T-helper 1 cell (primary cell): Measurements from ENCODE around the gene CALHM2.

Experiments used
- DNase-seq, 5 donors: peaks; one replicate each; pipeline ENCODE4 v3.0.0-alpha.2; 2012 to 2020

CALHM2 gene

DNA sequence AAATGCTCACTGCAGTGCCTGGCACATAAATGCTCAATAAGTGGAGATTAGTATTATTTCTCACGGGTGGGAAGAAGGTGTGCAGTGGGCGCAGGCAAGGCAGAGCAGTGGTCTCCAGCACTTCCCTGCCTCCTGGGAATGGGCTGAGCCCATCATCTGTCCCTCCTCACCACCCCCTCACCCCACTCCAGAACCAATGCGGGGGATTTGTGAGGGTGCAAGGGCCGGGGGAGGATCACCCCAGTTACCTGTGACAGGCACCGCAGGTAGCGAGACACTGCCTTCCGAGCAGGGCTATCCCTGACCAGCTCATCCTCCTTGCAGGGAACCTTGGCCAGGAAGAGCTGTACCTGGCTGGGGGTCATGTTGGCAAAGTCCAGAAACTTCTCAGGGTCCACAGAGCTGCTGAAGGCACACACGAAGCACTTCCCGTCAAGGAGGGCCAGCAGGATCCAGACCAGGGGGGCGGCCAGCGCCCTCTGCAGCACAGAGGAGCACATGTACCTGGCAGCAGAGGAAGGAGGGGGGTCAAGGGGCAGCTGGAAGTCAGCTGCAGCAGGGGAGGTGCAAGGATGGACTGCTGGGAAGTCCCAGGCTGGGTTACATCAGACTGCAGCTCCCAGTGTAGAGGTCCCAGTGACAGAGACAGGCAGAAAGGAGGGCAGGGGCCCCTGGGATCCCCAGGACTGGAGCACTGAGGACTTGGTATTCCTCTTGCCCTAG lies 24.0 kb upstream of the CALHM2 start:
- DNase-seq = peak in 1 of 5 donors; percentile 52

DNA sequence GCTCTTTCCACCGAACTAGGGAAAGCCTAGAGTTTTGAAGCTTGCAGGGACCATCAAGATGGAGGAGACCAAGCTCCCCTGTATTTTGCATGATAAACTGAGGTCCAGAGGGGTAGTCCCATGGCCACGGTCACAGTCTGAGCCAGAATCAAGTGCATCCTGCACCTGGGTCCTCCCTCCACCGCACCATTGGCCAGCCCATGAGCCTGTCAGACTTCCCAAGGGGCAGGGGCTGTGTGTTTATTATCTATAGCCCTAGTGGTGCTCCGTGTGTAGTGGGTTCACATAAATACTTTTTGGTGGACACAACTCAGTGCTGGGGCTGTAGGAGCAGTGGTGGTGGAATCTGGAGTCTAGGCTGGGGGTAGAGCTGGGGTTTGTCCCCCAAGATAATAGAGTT lies 23.3 kb upstream of the CALHM2 start:
- DNase-seq = no peak

DNA sequence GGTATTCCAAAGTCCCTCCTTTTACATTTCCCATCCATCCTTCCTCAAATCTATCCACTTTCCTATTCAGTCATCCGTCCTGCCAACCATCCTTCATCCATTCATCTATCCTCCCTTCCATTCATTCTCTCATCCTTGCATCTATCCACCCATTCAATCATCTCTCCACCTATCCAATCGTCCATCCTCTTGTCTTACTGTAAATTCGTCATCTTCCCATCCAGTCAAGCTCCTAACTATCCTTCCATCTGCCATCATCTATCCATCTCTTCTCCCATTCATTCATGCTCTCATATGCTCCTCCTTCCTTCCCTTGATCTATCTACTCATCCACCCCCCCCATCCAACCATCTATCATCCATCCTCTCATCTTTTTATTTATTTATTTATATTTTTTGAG lies 21.9 kb upstream of the CALHM2 start:
- DNase-seq = no peak

DNA sequence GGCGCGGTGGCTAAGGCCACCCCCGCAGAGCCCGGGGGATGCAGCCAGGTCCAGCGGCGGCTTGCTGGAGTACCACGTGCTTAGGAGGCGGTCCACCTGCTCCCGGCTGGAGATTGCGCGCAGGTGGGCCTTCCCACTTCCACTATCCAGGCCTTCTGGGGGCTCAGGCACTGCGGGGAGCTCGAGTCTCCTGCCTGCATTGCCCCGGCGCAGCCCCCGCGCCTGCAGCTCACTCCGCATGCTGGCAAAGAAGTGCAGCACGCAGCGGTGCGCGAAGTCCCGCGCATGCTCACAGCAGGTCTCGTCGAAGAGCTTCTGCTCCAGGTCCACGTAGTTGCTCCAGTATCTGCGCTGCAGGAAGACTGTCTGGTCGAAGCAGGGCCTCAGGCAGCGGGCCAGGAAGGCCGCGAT lies 21.1 kb upstream of the CALHM2 start:
- DNase-seq = no peak

DNA sequence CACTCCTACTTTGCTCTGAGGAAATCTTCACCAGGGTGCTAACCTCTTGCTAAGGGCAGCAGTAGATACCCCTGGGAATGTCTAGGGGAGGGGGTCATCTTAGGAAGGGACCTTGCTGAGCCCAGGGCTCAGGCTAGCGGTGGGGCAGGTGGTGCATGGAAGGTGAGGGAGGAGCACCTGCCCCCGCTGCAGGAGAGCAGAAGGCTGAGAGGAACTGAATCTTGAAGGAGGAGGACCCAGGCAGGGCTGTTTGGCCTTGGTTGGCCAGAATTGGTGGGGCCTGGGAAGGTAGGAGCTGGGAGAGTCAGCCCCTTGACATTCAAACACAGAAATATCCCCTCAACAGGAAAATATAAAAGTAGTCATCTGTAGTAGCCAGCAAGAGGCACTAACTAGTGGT lies 19.8 kb upstream of the CALHM2 start:
- no peak for DNase-seq

DNA sequence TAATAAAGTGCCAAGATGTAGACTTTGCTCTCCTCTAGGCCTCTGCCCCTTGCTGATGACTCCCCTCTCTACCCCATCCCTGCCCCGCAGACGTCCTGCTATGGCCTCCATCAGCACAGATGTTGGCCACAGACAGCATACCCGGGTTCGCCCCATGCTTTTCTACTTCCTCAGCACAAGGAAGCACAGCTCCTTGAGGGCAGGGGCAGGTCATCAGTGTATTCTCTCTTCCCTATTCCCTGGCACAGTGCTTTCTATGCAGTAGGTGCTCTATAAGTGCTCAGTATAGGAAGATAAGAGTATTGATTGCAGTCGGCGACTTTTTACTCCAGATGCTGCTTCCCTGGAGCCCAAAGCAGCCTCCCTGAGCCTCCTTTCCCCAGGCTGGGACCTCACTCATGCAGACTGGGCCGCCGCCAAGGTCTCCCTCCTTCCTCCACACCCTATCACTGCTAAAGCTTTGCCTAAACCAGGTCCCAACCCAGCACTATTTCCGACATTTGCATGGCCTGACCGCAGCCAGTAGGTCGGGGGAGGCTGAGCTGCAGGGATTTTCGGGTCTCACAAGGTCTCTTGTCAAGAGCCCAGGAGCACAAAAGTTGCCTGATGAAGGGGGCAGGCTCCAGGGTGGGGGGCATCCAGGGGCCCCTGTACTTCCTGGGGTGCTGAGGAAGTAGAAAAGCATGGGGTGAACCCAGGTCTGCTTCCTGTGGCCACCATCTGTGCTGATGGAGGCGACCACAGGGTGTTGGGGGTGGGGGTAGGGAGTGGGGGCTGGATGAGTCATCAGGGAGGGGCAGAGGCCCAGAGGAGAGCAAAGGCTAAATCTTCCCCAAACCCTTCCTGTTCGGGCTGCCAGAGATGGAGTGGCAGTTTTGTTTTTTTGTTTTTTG lies 18.8 kb upstream of the CALHM2 start:
- DNase-seq = peak; percentile 31 to 94 (median 52)

DNA sequence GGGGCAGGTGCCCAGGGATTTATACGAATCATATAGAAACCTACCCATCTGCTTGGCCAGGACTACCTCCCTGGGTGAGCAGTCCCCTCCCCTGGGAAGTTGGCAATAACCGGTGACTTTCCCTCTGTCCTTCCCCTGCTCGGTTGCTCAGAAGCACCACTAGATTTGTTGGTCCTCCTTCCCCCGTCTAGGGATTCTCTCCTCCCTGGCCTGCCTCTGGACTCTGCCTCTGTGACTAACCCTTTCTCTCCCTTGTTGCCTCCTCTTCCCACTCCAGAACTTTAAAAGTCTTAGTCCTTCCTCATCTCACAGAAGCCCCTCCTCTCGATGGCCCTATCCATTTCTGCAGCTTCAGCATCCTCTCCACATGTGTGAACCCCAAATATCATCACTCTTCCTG lies 17.0 kb upstream of the CALHM2 start:
- no peak for DNase-seq

DNA sequence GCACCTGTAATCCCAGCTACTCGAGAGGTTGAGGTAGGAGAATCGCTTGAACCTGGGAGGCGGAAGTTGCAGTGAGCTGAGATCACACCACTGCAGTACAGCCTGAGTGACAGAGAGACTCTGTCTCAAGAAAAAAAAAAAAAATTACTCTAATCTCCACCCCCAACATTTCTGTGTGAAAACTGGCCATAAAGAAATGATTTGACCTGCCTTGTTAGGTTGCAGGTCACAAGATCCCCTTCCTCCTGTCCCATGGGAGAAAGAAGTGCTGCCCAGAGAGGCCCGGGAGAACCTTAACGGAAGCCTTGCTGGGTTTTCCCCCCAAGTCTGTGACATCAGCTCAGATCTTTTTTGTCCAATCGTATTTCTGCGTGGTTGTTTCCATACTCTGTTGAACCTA lies 15.2 kb upstream of the CALHM2 start:
- no peak for DNase-seq

DNA sequence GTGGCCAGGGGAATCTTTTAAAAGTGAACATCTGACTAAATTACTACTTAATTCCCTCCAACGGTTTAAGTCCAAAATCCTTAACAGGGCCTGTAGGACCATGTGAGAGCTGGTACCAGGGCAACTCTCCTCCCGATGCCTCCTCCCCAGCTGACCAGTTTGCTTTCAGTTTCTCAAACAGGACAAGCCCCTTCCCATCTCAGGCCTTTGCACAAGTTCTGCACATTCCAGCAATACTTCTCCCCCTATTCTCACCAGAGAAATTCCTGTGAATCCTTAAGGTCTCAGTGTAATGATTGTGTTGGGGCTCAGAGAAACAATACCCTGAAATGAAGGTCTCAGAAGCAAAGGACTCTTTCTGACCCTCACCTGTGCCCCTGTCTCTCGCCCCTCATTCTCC lies 14.6 kb upstream of the CALHM2 start:
- no peak for DNase-seq

DNA sequence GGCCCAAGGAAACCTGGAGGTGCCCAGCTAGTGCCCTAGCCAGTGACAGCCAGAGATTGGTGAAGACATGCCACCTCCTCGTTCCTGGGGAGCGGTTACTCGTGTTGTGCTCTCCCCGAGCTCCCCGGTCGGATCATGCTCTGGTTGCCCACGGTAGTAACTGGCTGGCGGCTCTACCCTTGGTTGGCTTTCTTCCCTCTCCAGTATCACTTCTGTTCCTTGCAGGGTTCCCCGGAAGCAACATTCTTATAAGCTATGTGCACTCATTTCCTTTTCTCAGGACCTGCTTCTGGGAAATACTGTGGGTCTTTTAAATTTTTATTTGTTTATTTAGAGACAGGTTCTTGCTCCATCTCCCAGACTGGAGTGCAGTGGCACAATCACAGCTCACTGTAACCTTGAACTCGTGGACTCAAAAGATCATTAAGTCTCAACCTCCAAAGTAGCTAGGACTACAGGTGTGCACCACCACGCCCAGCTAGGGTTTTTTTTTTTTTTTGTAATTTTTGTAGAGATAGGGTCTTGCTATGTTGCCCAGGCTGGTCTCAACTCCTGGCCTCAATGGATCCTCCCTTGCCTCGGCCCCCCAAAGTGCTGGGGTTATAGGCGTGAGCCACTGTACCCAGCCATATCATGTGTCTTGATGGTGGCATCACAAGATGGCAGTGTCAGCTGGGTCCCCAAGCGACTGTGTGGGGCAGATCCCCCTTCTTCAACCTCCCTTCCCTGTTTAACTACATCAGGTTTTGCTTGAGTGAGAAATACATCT lies 13.4 kb upstream of the CALHM2 start:
- no peak for DNase-seq

DNA sequence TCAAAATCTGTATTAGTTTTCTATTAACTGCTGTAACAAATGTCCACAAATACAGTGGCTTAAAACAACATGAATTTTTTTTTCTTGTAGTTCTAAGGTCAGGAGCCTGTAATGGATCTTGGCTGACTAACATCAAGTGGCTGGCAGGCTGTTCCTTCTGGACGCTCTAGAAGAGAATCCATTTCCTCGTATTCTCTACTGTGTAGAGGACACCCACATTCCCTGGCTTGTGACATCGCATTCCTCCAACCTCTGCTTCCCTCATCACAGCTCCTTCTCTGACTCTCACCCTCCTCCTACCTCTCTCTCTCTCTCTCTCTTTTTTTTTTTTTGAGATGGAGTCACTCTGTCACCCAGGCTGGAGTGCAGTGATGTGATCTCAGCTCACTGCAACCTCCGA lies 11.3 kb upstream of the CALHM2 start:
- no peak for DNase-seq

DNA sequence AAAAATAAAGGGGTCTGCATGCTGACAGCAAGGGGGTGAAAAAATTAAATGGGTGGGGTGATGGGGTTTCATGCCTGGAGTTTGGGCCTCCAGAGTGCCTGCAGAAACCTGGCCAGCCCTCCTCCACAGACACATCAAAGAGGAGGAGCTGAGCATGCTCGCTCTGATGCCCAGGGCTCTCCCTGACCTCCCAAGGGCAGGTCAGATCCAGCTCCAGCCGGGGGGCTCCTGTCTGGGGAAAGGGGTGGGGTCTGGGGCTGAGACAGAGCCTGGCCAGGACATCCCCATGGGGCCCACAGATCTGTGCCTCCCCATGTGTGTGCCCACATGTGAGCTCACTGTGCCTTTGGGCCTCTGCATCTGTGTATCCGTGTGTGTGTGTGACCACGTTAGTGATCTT lies 7.4 kb upstream of the CALHM2 start:
- DNase-seq = no peak

DNA sequence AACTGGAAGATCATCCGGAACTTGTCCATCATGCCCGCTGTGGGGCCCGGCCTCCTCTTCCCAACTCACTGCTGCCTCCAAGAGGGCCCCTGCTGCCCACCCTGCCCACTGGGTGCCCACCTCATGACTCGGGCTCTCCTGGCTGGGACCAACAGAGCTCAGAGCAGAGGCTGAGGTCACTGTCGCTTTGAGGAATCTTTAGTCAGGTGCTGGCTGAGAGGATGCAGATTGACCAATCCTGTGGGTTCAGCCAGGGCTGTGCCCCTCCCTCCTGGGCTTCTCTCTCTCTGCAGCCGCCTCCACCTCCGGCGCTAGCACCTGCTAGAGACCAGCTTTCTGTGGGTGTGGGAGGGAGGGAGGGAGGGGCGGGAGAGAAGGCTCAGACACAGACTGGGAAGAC lies 6.5 kb upstream of the CALHM2 start, which contains the start of gene CALHM1:
CALHM1 (minus strand) TSS at position 181 of the 400 bp plus-strand sequence; CDS start at position 32, 149 bp downstream.
- peak in 1 of 5 donors; percentile 21 for DNase-seq

DNA sequence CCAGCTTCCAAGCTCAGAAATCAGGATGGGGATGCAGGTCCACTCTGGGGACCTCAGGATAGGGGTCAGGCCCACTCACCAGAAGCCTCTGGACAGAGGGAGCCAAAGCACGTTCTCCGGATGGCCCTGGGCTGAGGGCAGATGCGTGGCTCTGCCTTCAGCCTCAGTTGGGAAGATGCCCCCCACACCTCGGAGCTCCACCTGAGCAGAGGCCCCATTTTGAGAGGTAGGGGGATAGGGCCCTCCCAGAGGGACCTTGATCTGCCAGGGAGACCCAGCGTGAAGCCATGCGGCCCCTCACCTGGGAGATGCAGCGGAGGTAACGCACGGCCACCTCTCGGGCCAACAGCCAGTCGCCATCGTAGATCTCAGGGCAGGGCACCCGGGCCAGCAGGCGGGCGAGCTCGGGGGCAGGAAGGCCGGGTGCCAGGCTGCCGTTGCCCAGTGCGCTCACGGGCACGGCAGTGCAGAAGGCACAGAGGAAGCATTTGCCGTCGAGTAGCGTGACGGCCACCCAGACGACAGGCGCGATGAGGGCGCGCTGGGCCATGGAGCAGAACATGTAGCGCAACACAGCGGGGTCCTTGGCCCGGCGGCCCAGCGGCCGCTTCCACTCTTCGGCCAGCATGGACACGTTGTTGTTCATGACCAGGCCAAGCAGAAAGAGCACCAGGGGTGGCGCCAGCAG lies 5.9 kb upstream of the CALHM2 start:
- no peak for DNase-seq

DNA sequence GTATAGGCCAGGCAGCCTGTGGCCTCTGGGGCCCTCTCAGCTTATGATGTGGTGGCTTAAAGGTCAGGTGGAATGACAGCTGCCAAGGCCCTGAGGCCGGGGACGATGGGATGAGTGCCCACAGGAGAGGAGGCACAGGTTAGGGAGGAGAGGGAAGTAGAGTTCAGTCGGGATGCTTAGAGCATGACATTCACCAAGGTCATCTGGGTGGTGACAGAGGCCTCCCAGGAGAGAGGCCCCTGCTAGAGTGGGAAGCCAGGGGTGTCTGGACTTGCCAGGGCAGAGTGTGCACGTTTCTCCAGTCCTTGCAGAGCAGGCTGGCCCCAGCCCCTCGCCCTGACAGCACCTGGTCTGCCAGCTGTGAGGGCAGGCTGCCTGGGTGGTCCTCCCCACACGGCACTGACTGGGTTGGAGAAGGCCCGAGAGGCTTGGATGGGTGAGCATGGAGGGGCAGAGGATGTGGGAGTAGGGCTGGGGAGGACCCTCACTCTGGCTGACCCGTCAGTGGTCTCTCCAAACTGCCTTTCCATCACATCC lies 5.1 kb upstream of the CALHM2 start:
- DNase-seq = no peak

DNA sequence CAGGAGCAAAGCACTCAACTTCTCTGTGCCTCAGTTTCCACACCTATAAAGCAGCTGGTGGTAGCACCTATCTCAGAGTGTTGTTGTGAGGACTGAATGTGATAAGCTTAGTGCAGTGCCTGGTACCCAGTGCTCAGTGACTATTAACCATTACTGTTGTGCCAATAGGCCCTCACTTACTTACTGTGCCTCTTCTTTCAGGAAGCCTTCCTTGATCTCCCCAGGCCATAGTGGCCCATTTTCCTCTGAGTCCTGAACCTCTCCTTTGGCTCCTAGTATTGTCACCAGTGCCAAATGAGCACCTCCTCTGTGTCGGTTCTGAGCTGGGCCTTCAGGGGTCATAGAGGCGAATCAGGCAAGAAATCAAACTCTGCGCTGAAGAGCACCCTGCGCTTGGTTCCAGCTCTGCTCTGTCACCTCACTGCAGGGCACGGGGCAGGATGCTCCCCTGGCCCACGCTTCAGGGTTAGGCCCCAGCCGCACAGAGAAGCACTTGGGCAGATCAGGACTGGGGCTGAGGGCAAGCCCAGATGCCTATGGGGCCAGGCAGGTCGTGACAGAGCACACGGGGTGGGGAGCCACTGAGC lies 4.0 kb upstream of the CALHM2 start:
- no peak for DNase-seq

DNA sequence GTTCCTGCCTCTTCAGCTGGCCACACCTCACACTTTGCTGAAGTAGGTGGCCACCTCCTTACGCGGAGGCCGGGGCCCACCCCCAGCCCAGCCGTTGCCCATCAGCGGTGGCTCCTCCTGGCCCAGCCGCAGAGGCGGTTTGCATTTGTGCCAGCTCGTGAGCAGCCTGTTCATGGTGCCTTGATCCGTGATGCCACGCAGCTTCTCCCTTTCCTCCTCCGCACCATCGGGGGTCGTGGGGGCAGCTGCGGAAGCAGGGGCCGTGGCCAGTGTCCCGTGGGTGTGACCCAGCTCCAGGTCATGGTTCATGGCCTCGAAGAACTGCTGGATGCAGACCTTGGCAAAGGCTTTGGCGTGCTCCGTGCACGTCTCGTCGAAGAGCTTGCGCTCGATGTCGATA lies 3.1 kb upstream of the CALHM2 start:
- no peak for DNase-seq

DNA sequence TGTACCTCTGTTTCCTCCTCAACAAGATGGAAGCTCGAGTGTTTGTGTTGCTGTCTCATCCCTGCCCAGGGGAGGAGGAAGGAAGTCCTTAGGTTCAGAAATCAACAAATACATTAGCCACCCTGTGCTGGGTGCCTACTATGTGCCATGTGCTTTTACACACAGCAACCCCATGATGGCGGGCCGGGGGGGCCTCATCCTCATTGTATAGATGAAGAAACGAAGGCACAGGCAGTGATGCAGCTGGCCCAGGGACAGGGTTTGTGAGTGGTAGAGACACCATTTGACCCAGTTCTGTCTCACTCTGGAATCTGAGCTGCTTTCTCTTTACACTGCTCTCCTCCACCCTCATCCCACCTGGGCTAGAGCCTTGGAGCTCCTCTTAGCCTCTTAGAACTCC lies 1.9 kb upstream of the CALHM2 start:
- DNase-seq = no peak

DNA sequence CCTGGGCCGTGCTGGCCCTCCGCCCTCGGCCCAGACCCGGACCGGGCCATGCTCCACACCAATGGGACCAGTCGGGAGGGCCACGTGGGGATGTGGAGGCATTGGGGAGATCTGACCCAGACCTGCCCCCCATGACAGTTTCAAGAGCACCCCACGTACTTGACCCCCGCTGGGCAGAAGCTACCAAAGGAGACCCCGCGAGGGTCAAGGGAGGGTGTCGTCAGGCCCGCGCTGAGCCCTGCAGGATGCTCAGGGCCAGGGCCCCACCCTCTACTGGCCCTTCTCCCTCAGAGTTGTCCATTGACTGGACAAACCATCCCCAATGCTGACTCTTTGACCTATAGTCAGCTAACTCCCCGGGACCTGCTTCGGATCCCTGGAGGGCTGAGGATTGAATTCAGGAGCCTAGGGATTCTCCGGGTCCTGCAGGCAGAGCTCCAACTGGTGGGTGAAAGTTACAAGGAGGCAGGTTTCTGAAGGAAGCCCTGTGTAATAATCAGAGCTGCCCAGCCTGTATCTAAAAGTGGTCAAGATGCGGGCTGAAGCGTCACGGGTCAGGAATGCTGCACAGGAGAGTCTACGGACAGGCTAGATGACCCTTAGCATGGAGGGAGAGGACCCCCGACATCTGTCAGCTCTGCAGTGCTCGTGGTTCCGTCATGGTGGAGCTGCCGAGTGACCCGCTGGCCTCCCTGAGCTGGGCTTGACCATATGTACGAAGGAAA lies 498 bp upstream of the CALHM2 start:
- DNase-seq = no peak

DNA sequence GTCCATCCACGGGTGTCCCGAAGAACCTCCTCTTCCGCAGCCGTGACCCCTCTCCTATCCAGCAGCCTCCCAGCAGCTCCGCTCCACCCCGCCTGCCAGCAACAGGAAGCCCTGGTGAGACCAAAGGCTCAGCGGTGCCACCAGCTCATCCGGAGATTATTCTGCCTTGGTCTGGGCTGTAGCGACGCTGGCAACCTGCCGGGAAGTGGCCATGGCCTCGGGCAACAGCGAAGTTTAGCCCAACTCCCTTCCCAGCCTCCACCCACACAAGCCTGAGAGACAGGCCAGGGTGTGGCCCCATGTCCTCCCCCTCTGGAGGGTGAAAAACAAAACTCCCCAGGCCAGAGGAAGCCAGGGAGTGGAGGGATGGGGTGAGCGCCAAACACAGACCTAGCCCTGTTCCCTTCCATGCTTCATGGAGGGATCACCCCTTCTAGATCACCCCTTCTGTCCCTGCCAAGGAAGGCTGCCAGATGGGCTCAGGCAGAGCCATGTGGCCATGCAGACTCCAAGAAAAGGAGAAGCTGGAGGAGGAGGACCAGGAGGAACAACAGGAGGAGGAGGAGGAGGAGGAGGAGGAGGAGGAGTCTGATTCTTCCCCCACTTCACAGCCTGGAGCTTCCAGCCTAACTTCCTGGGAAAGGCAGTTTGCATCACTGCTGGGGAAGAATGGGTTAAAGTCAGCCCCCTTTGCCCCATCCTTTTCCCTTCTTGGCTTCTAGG lies 918 bp downstream of the CALHM2 start:
- peak; percentile 27 to 68 (median 33) for DNase-seq
